ENCODE data around the gene C4B. TPM values are rescaled to one million over a fixed set of nuclear protein-coding genes. Genes with fewer than 3 reads are reported as not detected.

Gene C4B
- total RNA-seq, 1 experiment from 2014 or later, result 0.78 TPM

DNA sequence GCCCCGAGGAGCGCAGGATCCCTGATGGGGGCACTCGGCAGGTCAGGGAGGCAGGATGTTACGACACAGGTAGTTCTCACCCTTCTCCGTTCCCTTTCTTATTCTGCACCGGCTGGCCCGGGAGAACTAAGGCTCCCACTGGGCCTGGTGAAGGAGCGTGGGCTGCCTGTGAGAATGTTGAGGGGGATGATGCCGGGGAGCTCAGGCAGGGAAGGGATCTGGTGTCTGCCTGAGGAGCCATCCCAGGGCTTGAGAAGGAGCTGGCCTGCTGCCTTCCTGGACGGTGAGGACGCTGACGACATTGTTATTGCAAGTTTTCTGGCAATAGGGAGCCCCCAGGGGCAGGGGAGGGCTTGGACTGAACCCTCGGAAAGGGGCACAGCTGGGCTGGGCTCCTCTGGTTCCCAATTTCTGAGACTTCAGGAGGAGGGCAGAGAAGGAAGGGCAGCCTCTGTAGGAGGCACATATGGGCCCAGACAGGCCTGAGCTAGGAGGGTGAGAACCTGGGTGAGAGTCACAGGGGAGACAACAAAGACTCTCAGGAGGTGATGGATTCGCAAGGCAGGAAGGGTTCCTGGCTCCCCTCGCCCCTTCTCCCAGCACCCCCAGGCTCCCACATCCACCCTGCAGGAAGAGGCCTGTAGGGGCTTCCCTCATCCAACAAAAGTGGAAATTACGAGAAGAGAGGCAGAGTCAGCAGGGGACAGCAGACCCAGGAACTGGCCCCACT, 56.4 kb downstream of the C4B start:
- no peak for DNase-seq (ENCODE audit: low spot score)
- in situ Hi-C loops (cut with HindIII; ENCODE audit: low sequenced_read_pairs), result no loop called here

GRCh38 chr6:32073101-32073500, 58.5 kb downstream of the C4B start:
- in situ Hi-C loops (cut with HindIII; ENCODE audit: low sequenced_read_pairs), result no loop called here
- no peak for DNase-seq (ENCODE audit: low spot score)

GRCh38 chr6:32073613-32074012, 59.0 kb downstream of the C4B start:
- no peak for DNase-seq (ENCODE audit: low spot score)
- in situ Hi-C loops (cut with HindIII; ENCODE audit: low sequenced_read_pairs), result no loop called here

- no peak for DNase-seq (ENCODE audit: low spot score)
- in situ Hi-C loops (cut with HindIII; ENCODE audit: low sequenced_read_pairs), result no loop called here
Observed at GRCh38 chr6:32074996-32075532, 60.5 kb downstream of the C4B start.

DNA sequence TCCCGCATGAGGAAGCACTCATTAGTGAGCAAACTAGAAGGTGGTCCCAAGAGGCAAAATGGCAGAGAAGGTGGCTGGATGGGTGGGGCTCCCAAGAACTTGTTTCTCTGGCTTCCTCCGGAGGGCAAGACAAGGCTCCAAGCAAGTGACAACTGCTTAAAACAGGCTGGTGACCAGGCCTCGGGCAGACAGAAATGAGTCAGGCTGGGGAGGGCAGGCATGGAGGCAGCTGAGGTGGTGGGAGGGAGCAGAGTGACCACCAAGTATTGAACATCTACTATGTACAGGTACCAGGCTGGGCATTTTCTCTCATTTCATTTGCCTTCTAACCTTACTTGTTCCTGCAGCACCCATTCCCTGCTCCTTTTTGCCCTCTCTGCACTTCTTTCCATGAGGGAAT, 61.2 kb downstream of the C4B start:
- in situ Hi-C loops (cut with HindIII; ENCODE audit: low sequenced_read_pairs), result no loop called here
- DNase-seq (ENCODE audit: low spot score), result no peak

- in situ Hi-C loops (cut with HindIII; ENCODE audit: low sequenced_read_pairs), result no loop called here
- no peak for DNase-seq (ENCODE audit: low spot score)
Observed at GRCh38 chr6:32076321-32076809, 61.8 kb downstream of the C4B start.

DNA sequence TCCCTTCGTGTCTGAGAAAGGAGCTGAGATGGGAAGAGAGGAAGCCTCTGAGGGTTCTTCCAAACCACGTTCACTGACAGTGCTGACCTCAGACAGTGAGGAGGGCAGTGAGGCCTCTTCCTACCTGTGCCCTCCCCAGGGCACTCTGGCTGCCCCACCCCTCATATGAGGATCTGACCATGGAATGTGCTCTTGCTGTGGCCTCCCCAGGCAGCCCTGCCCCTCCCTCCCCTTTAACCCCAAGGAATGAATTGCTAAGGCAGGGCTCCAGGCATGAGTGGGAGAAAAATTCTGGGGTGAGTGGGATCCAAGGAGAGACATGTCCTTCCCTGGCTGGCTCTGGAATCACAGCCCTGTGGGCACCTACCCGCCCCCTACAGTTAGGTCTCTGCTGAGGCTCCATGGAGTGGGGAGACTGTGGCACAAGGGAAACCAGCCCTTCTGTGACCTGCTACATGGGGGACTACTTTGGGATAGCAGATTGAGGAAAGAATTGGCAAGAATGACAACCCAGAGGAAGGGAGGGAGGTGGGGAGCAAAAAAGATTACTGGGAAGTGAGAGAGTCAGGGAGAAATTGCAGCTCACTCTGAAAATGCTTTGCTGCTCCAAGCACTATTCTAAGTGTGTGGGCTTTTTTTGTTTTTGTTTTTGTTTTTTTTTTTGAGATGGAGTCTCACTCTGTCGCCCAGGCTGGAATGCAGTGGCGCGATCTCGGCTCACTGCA, 65.1 kb downstream of the C4B start:
- no peak for DNase-seq (ENCODE audit: low spot score)
- in situ Hi-C loops (cut with HindIII; ENCODE audit: low sequenced_read_pairs), result no loop called here

- in situ Hi-C loops (cut with HindIII; ENCODE audit: low sequenced_read_pairs), result no loop called here
- DNase-seq (ENCODE audit: low spot score), result peak; percentile 22
Observed at GRCh38 chr6:32081168-32081990, 66.8 kb downstream of the C4B start.

GRCh38 chr6:32082478-32082877, 67.9 kb downstream of the C4B start:
- in situ Hi-C loops (cut with HindIII; ENCODE audit: low sequenced_read_pairs), result no loop called here

DNA sequence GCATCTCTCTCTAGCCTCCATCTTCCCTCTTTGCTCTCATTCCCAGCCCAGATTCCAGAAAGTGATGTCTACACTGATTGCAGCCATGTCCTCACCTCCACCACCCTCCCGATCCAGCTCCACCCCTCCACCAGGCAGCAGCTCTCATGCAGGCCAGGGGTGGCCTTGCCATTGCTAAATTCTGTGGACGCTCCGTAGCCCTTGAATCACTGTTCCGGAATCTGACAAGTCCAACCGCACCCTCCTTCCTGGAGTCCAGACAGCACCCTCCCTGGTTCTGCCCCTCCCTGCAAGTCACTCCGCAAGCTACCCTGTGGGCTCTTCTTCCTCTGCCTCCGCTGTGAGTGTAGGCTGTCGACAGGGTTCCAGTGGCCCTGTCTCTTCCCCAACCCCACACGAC, 68.3 kb downstream of the C4B start:
- in situ Hi-C loops (cut with HindIII; ENCODE audit: low sequenced_read_pairs), result no loop called here
- no peak for DNase-seq (ENCODE audit: low spot score)

More at GRCh38 chr6:32082478-32082877, 67.9 kb downstream of the C4B start:
- no peak for DNase-seq (ENCODE audit: low spot score)

- DNase-seq (ENCODE audit: low spot score), result no peak
- in situ Hi-C loops (cut with HindIII; ENCODE audit: low sequenced_read_pairs), result no loop called here
Observed at GRCh38 chr6:32083812-32084768, 69.5 kb downstream of the C4B start.

DNA sequence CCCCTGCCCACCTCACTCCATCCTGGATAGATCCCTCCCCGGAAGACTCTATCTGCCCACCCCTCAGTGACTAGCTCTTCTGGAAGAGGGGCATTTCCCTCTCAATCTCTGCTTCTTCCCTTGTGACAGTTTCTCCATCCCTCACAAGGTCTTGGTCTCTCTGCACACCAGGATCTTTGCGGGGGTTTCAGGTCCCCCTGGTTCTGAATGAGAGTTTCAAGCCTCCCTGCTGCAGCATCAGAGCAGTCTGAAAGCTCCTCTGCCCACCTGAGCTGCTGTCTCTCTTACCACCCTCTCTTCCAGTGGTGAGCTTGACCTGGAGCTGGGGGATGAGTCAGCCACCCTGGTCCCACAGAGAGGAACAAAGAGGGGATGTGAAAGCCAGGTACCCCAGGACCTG, 70.2 kb downstream of the C4B start:
- DNase-seq (ENCODE audit: low spot score), result no peak
- in situ Hi-C loops (cut with HindIII; ENCODE audit: low sequenced_read_pairs), result no loop called here

Other genes starting within 250 kb of the C4B start
- 0.78 and 1.7 TPM in 2 replicates for gene VWA7, start 237.5 kb upstream of the C4B start, total RNA-seq (2014; rRNA removed; shearing (Covaris generic))
- 133 and 152 TPM in 2 replicates for gene VARS1, start 219.0 kb upstream of the C4B start, total RNA-seq (2014; rRNA removed; shearing (Covaris generic))
- gene LSM2, start 207.8 kb upstream of the C4B start, total RNA-seq (2014; rRNA removed; shearing (Covaris generic)), result 64.0 and 104 TPM in 2 replicates
- gene HSPA1L, start 199.5 kb upstream of the C4B start, total RNA-seq (2014; rRNA removed; shearing (Covaris generic)), result 0.75 and 0.98 TPM in 2 replicates
- gene HSPA1A, start 199.3 kb upstream of the C4B start, total RNA-seq (2014; rRNA removed; shearing (Covaris generic)), result 0.25 TPM in 1 of 2 replicates, not detected in the other
- 201 and 209 TPM in 2 replicates for gene HSPA1B, start 187.1 kb upstream of the C4B start, total RNA-seq (2014; rRNA removed; shearing (Covaris generic))
- gene NEU1, start 152.0 kb upstream of the C4B start, total RNA-seq (2014; rRNA removed; shearing (Covaris generic)), result 212 and 231 TPM in 2 replicates
- 0.18 and 0.41 TPM in 2 replicates for gene SLC44A4, start 135.8 kb upstream of the C4B start, total RNA-seq (2014; rRNA removed; shearing (Covaris generic))
- 57.7 and 95.3 TPM in 2 replicates for gene EHMT2, start 117.1 kb upstream of the C4B start, total RNA-seq (2014; rRNA removed; shearing (Covaris generic))
- gene ZBTB12, start 112.7 kb upstream of the C4B start, total RNA-seq (2014; rRNA removed; shearing (Covaris generic)), result 20.0 and 22.3 TPM in 2 replicates
- gene C2, start 87.1 kb upstream of the C4B start, total RNA-seq (2014; rRNA removed; shearing (Covaris generic)), result 0.98 and 3.7 TPM in 2 replicates
- not detected in 2 replicates for gene CFB, start 68.7 kb upstream of the C4B start, total RNA-seq (2014; rRNA removed; shearing (Covaris generic))
- 183 and 198 TPM in 2 replicates for gene NELFE, start 55.8 kb upstream of the C4B start, total RNA-seq (2014; rRNA removed; shearing (Covaris generic))
- 41.0 and 43.4 TPM in 2 replicates for gene SKIC2, start 55.6 kb upstream of the C4B start, total RNA-seq (2014; rRNA removed; shearing (Covaris generic))
- gene DXO, start 42.7 kb upstream of the C4B start, total RNA-seq (2014; rRNA removed; shearing (Covaris generic)), result 4.3 and 7.1 TPM in 2 replicates
- gene C4A, start 32.7 kb upstream of the C4B start, total RNA-seq (2014; rRNA removed; shearing (Covaris generic)), result 0.98 and 1.2 TPM in 2 replicates
- not detected in 2 replicates for gene CYP21A2, start 23.6 kb downstream of the C4B start, total RNA-seq (2014; rRNA removed; shearing (Covaris generic))
- under 0.01 TPM in 1 of 2 replicates, not detected in the other for gene TNXB, start 94.5 kb downstream of the C4B start, total RNA-seq (2014; rRNA removed; shearing (Covaris generic))
- gene ATF6B, start 113.5 kb downstream of the C4B start, total RNA-seq (2014; rRNA removed; shearing (Covaris generic)), result 21.1 and 23.1 TPM in 2 replicates
- gene FKBPL, start 115.5 kb downstream of the C4B start, total RNA-seq (2014; rRNA removed; shearing (Covaris generic)), result 9.5 and 20.2 TPM in 2 replicates
- gene PRRT1, start 137.1 kb downstream of the C4B start, total RNA-seq (2014; rRNA removed; shearing (Covaris generic)), result 0.51 TPM in 1 of 2 replicates, not detected in the other
- gene PPT2, start 139.3 kb downstream of the C4B start, total RNA-seq (2014; rRNA removed; shearing (Covaris generic)), result 37.3 and 38.5 TPM in 2 replicates
- gene EGFL8, start 149.8 kb downstream of the C4B start, total RNA-seq (2014; rRNA removed; shearing (Covaris generic)), result 12.9 and 16.5 TPM in 2 replicates
- gene AGPAT1, start 161.3 kb downstream of the C4B start, total RNA-seq (2014; rRNA removed; shearing (Covaris generic)), result 75.4 and 80.4 TPM in 2 replicates
- gene RNF5, start 163.6 kb downstream of the C4B start, total RNA-seq (2014; rRNA removed; shearing (Covaris generic)), result 122 and 128 TPM in 2 replicates
- 3.8 and 17.4 TPM in 2 replicates for gene AGER, start 169.5 kb downstream of the C4B start, total RNA-seq (2014; rRNA removed; shearing (Covaris generic))
- 109 and 123 TPM in 2 replicates for gene PBX2, start 175.4 kb downstream of the C4B start, total RNA-seq (2014; rRNA removed; shearing (Covaris generic))
- gene GPSM3, start 177.8 kb downstream of the C4B start, total RNA-seq (2014; rRNA removed; shearing (Covaris generic)), result 3.4 and 7.9 TPM in 2 replicates
- 0.27 and 0.62 TPM in 2 replicates for gene NOTCH4, start 209.3 kb downstream of the C4B start, total RNA-seq (2014; rRNA removed; shearing (Covaris generic))